Transverse colon (tissue), 4 donors: ENCODE data around the gene RXFP1. TPM values are rescaled to one million over a fixed set of nuclear protein-coding genes. Genes with fewer than 3 reads are reported as not detected.

ENCODE experiments used
- DNase-seq: peaks from one replicate; pipeline ENCODE4 v3.0.0-alpha.2; 2019
- H3K27ac ChIP-seq, 4 donors: fragments of 200-600 bp; sonication (generic); 2 replicates each; pipeline ENCODE4 v1.5.1; 2016 to 2018; ENCODE audit warnings: inconsistent platforms in 4 of 4
- H3K27me3 ChIP-seq: fragments of 200-600 bp; sonication (generic); 2 replicates; pipeline ENCODE4 v1.5.1; 2017; ENCODE audit warnings: inconsistent platforms
- H3K36me3 ChIP-seq, 4 donors: fragments of 200-600 bp; sonication (generic); 2 replicates each; pipeline ENCODE4 v1.5.1; 2017 to 2019; ENCODE audit warnings: inconsistent platforms in 4 of 4
- H3K4me1 ChIP-seq, 4 donors: fragments of 200-600 bp; sonication (generic); 2 replicates each; pipeline ENCODE4 v1.5.1; 2017 to 2020; ENCODE audit warnings: inconsistent platforms in 4 of 4
- H3K4me3 ChIP-seq, 4 donors: fragments of 200-600 bp; sonication (generic); 1 replicate in 1 of 4; 2 replicates in 3 of 4; pipeline versions ENCODE4 v1.5.1 to v1.6.1; 2017 to 2019; ENCODE audit warnings: inconsistent platforms in 4 of 4
- H3K9me3 ChIP-seq, 2 donors: fragments of 200-600 bp; sonication (generic); 2 replicates each; pipeline ENCODE4 v1.5.1; 2017 to 2019; ENCODE audit warnings: inconsistent platforms in 2 of 2
- CTCF ChIP-seq, 5 experiments: fragments of 200-600 bp in 3 of 5; fragments of 450-650 bp in 2 of 5; sonication (generic) in 3 of 5; IDR thresholded peaks; 1 replicate in 2 of 5; 2 replicates in 3 of 5; pipeline ENCODE4 v1.5.1; 2016 to 2017; ENCODE audit warnings: antibody characterized with exemption in 5 of 5, inconsistent platforms in 3 of 5, mild to moderate bottlenecking in 2 of 5, moderate library complexity in 1 of 5
- EP300 ChIP-seq: sonication (generic); formaldehyde crosslinking; IDR thresholded peaks from one replicate; pipeline ENCODE4 v1.6.1; 2017; ENCODE audit warnings: antibody characterized with exemption, low read depth
- POLR2A ChIP-seq: fragments of 450-650 bp; IDR thresholded peaks from one replicate; pipeline ENCODE4 v1.6.1; 2016; ENCODE audit warnings: antibody characterized with exemption, mild to moderate bottlenecking, moderate library complexity
- POLR2AphosphoS5 ChIP-seq, 3 donors: sonication (generic); formaldehyde crosslinking; IDR thresholded peaks; one replicate each; pipeline ENCODE4 v1.6.1; 2016; ENCODE audit warnings: antibody characterized with exemption in 3 of 3
- WGBS, 2 donors: methylation state at CpG; one replicate each; pipeline ENCODE4 v1.1.5; 2018; ENCODE audit warnings: low coverage in 1 of 2; 5-methylcytosine and 5-hydroxymethylcytosine counted together
- in situ Hi-C, 4 donors: fragments of 200-750 bp; cut with MboI; loops; one replicate each; pipeline versions ENCODE4 v1.15.0 to v1.15.1; 2017; ENCODE audit warnings: low sequenced_read_pairs in 3 of 4, low pct_ligation_motif_present in 1 of 4, low pct_unique_long_range_greater_than_20kb in 1 of 4
- intact Hi-C: fragments of 100-400 bp; cut with DNase I; formaldehyde crosslinking; loops from one replicate; pipeline ENCODE4 v1.15.1; 2023; ENCODE audit warnings: low total_unique reads
- total RNA-seq, 4 donors: library from RNA; depleted of rRNA; stranded (reverse); fragments of >200 nt; gene quantifications; one replicate each; pipeline ENCODE4 v1.1.0, GENCODE V29; 2016

RXFP1 gene
- total RNA-seq, 4 donors from 2014 or later: 0.16 TPM; not detected in 3

- no peak overlapping the region for H3K4me3 ChIP-seq
- in situ Hi-C loops: loop anchor here in 2 of 4 donors (10.0 to 25.0 kb wide), 3 partner anchors 361 to 613 kb away; no protein-coding TSS in a partner anchor
- intact Hi-C loops: loop anchor here (10.0 kb wide), 1 partner anchor 371 kb away; no protein-coding TSS in a partner anchor
- no peak for TF ChIP-seq CTCF (IDR thresholded peaks at IDR 0.05)
- no peaks in the 10 kb centered on the region for H3K36me3 ChIP-seq
- H3K4me1 ChIP-seq: peaks cover 0 to 1% (median 0%) of the 10 kb centered on the region in 4 donors
- H3K9me3 ChIP-seq: no peaks in the 10 kb centered on the region
- no peak overlapping the region for H3K27ac ChIP-seq
- no peak for DNase-seq
- H3K27me3 ChIP-seq: no peaks in the 10 kb centered on the region
- 66 to 70% methylated on average over 2 of the region's 2 CpGs for WGBS, 2 donors
Observed at GRCh38 chr4:158625544-158625943, 103.9 kb downstream of the RXFP1 start.

DNA sequence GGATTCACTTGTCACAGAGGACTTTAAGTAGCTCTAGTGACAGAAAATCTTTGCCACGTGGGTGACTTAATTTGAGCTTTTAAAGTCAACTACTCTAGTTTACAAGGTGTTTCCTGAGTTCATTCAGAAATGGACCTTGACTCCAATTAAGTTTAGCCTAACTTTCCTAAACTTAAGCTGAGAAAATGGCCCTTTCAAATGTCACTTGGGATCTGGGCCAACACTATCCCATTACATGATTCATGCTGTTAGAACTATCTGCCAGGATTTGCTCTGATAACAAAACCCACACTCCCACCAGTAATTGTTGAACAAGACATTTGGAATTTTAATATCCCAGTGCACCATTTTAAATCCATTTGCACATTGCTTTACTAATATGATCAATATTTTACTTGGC is 109.2 kb downstream of the RXFP1 start:
- Histone ChIP-seq H3K36me3 (no peaks in the 10 kb centered on the region), H3K4me3 (no peak overlapping the region), H3K4me1 (peaks cover 0 to 5% (median 0%) of the 10 kb centered on the region in 4 donors), H3K27me3 (no peaks in the 10 kb centered on the region), H3K9me3 (no peaks in the 10 kb centered on the region), H3K27ac (no peak overlapping the region)
- WGBS, 2 donors: 25% methylated on average over 1 of the region's 1 CpG; no CpG with 5 or more reads in 1 of the 2 donors
- in situ Hi-C loops: loop anchor here in 1 of 4 donors (25.0 kb wide), 1 partner anchor 619 kb away; no protein-coding TSS in a partner anchor
- intact Hi-C loops: no loop called here
- DNase-seq: peak; percentile 8
- no peak for TF ChIP-seq POLR2AphosphoS5 (IDR thresholded peaks at IDR 0.05)
- no peak for TF ChIP-seq POLR2A
- no peak for TF ChIP-seq CTCF (IDR thresholded peaks at IDR 0.05)

GRCh38 chr4:158636619-158637018 is 114.9 kb downstream of the RXFP1 start:
- no peak for DNase-seq
- in situ Hi-C loops: loop anchor here in 1 of 4 donors (25.0 kb wide), 1 partner anchor 624 kb away; no protein-coding TSS in a partner anchor
- intact Hi-C loops: no loop called here
- TF ChIP-seq POLR2A (no peak), POLR2AphosphoS5 (IDR thresholded peaks at IDR 0.05) (no peak), EP300 (no peak), CTCF (IDR thresholded peaks at IDR 0.05) (no peak)
- H3K27ac ChIP-seq: no peak overlapping the region
- no peaks in the 10 kb centered on the region for H3K27me3 ChIP-seq
- no peaks in the 10 kb centered on the region for H3K9me3 ChIP-seq
- H3K4me3 ChIP-seq: no peak overlapping the region
- 77 to 78% methylated on average over 1 of the region's 1 CpG for WGBS, 2 donors
- no peaks in the 10 kb centered on the region for H3K4me1 ChIP-seq
- H3K36me3 ChIP-seq: no peaks in the 10 kb centered on the region

DNA sequence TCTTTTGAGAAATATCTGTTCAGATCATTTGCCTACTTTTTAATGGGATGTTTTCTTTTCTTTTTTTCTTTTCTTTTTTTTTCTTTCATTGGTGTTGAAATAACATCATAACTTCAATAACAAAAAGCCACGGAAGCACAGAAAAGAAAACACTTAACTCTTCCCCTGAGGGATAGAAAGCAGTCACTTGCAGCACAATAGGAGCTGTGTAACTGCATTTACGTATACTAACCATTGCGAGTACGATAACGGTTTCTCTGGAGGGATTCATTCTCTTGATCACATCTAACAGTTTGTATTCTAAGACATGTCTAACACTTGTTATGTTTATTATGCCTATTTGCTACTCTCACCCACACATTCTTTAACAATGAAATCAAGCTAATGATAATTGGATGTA is 122.7 kb downstream of the RXFP1 start:
- H3K4me3 ChIP-seq: no peak overlapping the region
- TF ChIP-seq EP300: no peak
- TF ChIP-seq POLR2AphosphoS5 (IDR thresholded peaks at IDR 0.05): no peak
- no peak for TF ChIP-seq POLR2A
- no peak for TF ChIP-seq CTCF (IDR thresholded peaks at IDR 0.05)
- no peak overlapping the region for H3K27ac ChIP-seq
- H3K27me3 ChIP-seq: no peaks in the 10 kb centered on the region
- DNase-seq: no peak
- intact Hi-C loops (no loop called here), in situ Hi-C loops (loop anchor here in 1 of 4 donors (25.0 kb wide), 1 partner anchor 632 kb away; no protein-coding TSS in a partner anchor)
- no peaks in the 10 kb centered on the region for H3K36me3 ChIP-seq
- no peaks in the 10 kb centered on the region for H3K4me1 ChIP-seq
- 77 to 90% methylated on average over 5 of the region's 5 CpGs for WGBS, 2 donors
- no peaks in the 10 kb centered on the region for H3K9me3 ChIP-seq
